GM21360 (cell line): ENCODE data around the gene RDH5.
A peak's percentile ranks its signal among the peaks of the same experiment; 100 is the strongest.

Source experiments
- ATAC-seq: cut with Tn5 transposase; IDR thresholded peaks from one replicate; pipeline ENCODE4 v1.9.1; 2021; ENCODE audit warnings: mild to moderate bottlenecking, moderate library complexity; ENCODE audit not compliant: unreplicated experiment

Gene RDH5

DNA sequence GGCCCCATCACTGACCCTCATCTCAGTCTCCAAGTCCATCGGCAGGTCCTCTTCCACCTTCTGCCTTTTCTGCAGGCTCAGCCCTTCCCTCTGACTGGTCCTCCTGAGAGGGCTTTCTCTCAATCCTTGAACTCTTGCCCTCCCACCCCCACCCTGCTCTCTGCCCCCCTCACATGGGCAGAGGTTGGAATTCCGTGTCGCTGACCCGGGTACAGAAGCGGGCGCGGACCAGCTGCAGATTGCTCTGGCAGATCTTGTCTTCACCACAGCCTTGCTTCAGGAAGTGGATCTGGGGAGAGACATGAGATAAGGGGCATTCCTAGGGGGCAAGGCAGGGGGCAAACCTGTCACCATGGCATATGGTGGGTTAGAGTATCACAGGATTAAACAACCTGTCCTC lies 24.8 kb upstream of the RDH5 start:
- no peak for ATAC-seq

DNA sequence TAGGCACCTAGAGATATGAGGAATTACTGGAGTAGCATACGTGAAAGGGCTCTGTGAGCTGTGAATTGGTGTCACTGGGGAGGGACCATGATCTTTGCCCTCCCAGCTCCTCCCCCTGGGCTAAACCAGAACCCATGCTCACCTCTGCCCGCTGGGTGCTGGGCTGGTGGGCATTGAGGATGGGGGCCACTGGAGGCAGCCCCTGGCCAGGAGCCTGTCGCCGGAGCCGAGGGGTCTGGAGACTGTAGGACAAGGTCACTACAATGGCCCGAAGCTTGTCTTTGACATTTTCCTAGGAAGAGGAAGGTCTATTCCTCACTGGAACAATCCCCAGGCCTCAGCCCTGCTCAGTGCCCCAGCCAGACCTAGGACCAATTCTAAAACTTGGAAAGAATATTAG lies 24.1 kb upstream of the RDH5 start:
- no peak for ATAC-seq

DNA sequence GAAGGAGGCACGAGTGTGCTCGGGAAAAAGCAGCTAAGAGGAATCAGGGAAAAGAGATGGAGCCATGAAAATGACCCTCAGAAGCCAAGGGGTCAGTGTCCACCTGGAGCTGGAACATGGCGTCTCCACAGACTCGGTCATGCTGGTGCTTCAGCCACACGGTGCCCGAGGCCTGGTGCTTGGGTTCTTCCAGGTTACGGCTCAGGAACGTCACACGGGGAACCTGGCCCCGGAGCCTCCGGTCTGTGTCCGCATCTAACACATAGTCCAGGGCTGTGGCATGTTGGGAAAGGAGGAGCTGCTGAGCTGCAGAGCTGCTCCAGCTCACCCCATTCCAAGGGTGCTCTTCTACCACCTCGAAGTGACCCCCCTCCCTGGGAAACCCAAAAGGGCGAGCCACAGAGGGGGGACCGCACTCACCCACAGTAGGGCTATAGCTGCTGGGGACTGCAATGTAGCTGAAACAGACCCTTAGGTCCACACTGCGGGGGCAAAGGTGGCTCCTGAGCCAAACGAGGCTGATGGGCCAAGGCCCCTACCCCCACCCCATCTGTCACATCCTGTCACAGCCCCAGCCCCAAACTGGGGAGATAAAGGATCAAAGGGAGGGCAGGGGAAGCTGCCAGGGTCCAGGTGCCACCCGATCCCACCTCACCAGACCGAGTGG lies 23.3 kb upstream of the RDH5 start:
- no peak for ATAC-seq

DNA sequence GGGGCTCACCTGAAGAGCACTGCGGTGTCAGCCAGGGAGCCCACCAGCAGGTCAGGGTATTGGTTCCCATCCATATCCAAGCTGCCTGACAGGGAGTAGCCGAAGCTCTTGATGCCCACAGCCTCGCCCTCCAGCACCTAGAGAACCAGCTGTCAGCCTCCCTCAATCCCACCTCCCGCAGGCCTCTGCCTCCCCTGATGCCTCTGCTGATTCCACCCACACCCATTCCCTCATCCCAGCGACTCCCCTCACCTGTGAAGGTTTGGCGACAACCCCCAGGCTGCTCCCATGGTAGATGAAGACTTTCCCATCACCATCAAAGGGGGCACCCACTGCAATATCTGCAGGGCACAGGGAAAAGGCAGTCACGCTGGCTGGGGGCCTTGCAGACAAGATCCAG lies 22.5 kb upstream of the RDH5 start:
- ATAC-seq: no peak

DNA sequence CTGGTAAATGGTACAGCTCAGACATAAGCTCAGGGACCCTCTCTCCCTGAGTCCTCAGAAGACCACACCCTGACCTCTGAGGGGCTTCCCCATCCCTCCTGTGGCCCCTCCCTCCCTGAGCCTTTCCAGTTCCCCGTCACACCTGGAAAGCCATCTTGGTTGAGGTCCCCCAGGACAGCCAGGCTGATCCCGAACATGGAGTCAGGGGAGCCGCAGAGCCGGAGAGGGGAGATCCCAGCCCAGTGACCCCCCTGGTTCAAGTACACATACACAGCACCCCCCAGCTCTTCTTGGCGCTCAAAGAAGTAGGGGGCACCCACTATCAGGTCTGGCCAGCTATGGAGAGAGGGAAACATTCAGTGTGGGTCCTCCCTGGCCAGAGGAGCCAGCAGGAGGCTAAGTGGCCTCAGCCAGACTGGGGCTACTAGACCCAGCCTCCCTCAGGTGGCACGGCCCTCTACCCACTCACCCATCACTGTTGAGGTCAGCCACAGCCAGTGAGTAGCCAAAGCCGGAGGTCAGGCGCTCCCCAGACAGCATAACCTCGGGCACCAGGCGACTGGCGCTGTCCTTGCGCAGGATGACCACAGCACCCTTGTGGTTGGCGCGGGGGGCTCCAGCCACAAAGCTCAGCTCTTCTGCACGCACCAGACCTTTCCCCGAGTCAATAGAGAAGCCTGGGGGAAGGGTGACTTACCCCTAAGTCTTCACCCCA lies 21.8 kb upstream of the RDH5 start:
- ATAC-seq: no peak

DNA sequence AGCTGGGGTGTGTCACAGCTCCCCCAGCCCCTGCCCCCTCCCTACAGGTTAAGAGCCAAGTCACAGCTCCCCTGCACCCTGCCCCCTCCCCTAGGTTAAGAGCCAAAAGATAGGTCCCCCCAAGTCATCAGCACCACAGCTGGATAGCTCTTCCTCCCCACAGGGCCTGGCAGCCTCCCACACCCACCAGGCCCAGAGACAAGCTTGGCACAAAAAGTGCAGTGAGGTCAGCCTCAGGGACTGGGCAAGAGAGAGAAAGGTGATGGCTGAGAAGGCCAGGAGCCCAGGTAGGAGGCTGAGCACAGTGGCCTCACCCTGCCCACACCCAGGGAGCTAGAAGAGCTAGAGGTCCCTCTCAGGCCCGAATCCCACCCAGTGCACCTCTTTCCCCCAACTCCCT lies 21.2 kb upstream of the RDH5 start:
- ATAC-seq: no peak

DNA sequence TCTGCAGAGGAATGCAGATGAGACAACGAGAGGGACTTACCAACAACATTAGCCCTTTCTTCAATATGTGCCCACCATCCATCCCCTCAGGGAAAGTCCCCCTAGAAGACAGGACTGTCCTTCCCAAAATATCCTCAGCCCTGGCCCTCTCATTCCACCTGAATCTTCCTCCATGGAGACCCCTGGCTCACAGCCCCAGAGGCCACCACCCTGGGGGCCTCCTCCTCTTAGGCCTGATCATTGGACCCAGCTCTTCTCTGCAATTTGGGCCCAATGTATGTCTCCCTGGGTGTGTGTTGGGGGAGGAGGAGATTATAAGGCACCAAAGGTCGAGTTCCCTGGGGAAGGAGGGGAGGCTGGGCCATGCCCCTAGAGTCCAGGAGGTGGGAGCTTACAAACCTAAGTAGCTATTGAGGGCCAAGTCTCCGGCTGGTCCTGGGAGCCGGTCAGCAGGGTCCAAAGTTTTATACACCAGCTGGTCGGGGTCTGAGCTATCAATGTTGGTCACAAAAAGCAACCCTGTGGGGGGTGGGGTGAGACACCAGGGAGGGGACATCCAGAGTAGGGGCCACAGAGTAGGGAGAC lies 20.6 kb upstream of the RDH5 start:
- no peak for ATAC-seq

DNA sequence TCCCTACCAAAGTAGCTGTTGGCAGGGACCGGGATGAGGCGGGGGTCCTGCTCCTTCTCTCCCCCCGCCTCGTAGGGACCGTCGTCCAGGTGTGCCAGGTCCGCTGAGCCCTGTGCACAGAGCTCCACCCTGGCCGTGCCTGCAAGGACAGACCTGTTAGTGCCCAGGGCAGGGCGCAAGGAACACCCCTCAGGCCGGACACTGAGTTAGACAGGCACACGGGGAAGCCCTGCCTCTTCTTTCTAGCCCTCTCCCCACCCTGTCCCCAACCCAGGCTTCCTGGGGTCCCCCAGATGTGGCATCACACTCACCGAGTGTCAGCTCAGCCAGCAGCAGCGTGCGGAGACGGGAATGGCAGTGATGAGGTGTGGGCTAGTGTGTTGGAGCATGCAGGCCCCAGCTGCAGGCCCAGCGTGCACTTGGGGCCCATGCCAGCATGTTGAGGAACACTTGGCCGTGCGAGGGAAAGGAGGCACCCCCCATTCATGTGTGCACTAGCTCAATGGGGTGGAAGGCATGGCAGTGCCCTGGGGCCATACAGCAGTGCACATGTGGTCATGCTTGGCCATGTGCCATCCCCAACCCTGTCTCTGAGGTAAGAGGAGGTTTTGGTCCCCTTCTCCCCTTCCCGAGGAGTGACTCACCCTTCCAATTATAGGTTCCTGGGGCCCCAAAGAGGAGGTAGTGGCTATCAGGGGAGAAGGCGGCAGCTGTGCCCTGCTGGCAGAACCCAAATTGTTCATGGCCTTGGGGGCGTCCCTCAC lies 19.8 kb upstream of the RDH5 start:
- no peak for ATAC-seq

DNA sequence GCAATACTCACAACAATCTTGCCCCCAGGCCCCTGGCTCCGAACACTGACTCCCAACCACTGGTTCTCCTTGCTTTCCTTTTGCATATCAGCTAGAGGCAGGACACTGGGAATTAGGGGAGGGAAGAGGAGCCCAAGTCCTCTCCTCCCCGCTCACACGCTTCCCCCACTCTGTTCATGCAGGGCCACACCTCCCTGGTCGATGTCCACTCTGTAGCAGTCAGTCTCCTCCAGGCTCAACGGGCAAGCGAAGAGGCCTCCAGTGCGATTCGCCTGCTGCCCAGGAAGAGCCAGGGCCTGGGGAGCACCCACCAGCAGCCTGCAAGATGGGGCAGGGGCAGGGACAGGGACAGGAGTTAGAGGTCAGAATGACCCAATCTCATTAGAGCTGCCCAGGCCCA lies 17.3 kb upstream of the RDH5 start:
- ATAC-seq: no peak

DNA sequence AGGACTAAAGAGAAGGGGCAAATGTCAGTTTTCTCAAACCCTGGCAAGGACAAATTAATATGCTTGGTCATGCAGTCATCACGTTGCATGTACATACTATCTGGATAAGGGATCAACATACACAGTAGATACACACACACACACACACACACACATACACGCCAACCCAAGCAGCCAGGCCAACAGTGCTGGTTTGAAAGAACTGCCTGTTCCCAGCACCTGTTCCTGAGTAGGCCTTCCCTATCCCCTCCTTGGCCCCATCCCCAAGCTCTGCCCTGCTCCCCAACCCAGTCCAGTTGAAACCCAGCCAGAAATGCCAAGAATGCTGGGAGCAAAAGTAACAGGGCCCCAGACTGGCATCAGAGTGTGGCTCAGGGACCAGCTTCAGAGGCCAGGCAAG lies 16.9 kb upstream of the RDH5 start:
- ATAC-seq: no peak

DNA sequence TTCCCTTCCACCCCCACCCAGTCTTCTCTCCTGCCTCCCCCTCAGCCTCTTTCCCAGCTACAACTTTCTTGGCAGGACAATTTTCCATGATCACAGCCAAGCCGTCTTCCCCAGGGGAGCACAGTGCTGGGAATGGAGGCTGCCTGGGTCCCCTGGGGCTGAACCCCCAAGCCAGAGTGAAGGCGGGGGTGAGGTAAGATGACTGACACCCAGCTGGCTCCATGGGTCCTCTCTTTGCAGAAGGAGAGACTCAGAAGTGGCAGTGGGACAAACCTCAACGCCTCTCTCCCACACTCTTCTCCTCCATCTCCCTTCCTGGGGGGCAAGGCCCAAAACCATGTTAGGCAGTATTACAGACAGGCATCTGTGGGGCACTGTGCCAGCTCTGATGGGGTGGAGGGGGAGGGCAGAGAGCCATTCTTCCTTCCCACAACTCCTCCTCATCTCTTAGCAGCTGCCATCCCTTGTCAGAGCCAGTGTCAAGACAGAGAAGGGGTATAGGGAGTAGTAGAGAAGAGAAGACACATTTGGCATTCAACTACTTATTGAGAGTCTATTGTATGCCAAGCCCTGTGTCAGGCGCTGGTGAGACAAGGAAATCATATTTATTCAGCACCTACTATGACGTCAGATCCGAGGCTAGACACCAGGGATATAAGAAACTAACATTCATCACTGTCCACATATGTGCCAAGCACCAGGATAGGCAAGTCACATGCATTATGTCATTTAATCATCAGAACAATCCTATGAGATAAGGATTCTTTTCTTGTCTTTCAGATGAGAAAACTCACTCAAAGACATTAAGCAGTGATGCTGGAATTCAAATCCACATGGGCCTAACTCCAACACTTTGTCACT lies 16.1 kb upstream of the RDH5 start:
- no peak for ATAC-seq

DNA sequence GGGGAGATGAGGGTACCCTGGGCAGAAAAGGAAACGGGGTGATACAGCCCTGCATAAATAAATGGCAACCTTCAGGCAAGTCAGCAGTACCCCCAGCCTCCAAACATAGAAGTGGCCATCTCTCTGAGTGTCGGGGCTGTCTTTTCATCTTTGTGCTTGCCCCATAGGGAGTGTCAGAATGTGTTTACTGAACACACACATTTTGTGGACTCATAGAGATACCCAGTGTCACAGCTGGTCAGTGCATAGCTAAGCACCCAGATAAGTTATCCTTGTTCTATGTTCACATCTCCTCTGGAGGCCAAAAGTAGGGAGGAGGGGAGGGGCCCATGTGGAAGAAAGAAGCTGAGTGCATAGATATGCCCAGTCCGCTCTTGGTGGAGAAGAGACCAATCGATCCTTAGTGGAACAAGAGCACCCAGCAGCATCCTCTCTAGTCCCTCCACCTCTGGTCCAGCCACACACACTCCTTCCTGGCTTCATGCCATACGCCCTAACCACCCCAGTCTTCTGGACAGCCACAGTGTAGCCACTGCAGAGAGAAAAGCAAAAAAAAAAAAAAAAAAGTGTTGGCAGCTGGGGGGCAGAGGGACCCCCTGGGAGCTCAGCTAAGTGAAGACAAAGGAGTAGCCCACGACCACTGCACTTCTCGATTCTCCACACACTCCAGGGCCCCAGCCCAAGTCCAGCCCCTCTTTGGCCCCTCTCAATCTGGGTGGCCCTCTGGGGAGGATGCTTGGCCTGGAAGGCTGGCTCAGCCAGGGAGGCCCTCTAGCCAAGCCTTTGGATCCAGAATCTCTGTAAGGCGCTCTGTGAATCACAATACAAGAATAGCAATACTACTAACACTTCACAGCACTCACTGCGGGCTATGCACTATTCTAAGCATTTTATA lies 15.1 kb upstream of the RDH5 start:
- ATAC-seq: no peak

DNA sequence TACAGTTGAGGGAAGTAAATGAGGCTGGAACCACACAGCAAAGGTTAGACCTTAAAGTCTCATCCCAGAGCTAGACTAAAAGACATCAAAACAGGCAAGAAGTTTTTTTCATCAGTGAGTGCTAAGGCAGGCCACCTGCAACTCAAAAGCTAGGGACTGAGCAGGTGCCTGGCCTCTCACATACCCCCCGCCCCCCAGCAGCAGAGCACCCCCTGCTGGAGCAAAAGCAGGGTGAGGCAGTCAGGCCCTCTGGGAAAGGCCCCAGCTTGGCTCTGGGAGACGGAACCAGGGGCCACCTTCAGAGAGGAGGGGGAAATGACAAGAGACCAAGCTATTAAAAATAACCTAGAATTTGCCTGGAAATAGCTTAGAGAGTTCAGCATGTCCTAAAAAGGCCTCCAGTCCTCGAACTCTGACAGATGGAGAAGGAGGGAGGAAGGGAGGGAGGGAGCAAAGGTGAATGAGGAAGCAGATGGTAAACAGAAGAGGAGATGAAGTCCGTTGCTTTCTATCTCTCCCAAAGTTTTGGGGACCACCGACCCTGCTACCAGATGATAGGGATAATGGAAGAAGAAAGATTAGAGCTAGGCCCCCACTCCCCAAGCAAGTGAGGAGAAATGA lies 14.3 kb upstream of the RDH5 start:
- no peak for ATAC-seq

DNA sequence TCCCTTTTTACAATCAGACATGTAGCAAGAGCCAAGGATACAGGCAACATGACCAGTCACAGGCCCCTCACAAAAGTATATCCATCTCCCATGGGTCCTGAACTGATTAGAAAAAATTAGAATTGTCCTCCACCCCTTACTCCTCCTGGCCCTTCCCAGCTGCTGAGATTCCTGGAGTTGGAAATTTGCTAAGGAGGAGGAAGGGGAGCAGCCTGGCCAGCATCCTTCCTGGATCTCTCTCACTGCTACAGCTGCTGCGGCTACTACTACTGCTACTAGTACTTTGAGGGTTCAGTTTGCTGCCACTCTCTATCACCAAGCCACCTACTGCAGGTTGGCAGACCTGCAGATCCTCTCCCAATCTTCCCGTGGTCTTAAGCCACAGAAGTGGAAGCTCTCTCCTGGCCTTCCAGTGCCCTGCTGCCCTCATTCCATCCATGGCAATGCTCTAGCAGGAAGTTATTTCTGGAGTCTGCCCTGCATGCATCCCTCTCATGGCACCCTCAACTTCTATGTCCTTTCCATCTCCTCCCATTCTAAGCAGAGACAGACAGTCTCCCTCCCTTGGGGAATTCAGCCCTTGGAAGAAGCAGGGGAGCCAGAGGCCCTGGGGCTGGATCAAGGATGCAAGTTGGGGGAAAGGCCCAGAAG lies 13.5 kb upstream of the RDH5 start:
- no peak for ATAC-seq

DNA sequence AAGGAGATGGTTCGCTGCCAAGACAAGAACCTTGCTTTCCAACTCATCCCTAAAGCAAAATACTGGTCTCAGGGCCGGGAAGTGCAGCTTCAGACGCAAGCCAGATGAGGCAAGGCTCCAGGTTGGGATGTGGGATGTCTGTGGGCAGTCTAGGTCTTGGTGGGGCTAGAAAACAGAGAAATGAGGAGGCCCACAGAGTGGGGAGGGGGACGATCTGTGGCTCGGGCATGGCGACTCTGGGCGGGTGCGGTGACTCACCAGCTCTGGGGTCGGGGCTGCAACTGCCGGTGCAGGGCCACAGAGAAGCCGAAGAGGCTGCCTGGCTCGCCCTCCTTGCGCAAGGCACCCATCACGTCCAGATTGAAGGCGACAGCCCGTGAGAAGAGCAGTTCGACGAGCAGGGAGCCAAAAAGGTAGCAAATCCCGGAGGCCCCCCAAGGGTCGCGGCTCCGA lies 12.9 kb upstream of the RDH5 start:
- ATAC-seq: no peak

DNA sequence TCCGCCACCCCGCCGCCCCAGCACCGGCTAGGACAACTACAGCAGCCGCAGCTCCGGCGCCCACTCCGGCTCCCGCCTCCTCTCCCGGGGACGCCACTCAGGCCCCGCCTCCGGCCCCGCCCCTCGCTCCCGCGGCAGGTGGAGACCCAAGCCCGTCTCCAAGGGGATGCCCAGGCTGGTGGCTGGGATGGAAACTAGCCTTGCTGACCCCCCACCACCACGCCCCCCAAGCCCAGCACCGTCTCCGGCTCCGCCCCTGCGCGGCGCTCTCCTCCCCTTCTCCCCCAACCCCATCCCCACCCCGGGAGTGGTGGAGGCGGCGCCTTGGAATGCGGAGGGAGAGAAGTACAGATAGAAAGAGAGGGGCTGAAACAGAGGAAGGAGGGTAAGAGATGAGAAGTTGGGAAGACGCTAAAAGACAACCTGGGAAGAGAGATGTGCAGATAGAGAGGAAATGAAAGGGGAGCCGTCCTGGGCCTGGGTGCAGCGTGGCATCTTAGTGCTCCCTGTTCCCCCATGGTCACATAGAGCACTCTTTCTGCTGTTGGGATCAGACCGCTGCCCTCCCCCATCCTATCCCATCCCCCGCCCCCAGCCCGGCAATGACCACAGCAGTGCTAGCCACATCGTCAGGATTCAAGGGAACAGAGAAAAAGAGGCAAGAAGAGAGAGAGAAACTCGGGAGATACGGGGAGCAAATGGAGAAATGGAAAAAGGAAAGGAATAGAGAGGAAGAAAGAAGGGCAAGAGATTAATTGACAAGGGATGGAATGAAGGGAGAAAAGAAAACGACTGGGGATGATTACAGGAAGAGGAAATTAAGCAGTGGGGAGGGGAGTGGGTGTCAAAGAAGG lies 12.1 kb upstream of the RDH5 start, which contains the start of gene ITGA7:
TSS of gene ITGA7 (minus strand) at position 64 of the 854 bp plus-strand sequence. CDS start 222 bp downstream, outside the sequence.
- ATAC-seq: peak; percentile 51

DNA sequence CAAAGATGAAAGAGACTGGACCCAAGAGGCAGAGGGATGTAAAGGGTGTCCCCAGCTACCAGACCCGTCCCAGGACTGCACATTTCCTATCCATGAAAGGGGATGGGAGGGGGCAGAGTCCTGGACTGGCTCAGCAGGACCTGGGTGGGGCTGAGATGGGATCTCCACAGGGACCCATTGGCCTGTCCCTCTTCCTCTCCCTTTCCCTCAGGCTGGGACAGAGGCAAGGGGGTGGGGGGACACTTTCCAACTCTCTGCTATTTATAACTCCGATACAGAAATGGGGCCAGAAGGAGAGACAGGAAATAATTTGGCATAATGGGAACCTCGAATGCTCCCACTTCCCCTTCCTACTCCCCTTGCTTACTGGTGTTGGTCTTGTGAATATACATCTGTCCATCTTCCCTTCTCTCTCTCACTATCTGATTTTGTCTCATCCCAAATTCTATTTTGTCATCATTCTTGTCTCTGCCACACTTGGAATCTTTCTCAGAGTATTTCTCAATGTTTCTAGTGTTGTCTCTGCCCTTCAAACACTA lies 11.4 kb upstream of the RDH5 start:
- ATAC-seq: no peak
